HG03045 (cell line): ENCODE results near the gene PLVAP.
A peak's percentile ranks its signal among the peaks of the same experiment; 100 is the strongest.

Source experiments
- ATAC-seq: cut with Tn5 transposase; IDR thresholded peaks from one replicate; pipeline ENCODE4 v1.9.1; 2021; ENCODE audit warnings: mild to moderate bottlenecking, moderate library complexity; ENCODE audit not compliant: unreplicated experiment

Gene PLVAP

DNA sequence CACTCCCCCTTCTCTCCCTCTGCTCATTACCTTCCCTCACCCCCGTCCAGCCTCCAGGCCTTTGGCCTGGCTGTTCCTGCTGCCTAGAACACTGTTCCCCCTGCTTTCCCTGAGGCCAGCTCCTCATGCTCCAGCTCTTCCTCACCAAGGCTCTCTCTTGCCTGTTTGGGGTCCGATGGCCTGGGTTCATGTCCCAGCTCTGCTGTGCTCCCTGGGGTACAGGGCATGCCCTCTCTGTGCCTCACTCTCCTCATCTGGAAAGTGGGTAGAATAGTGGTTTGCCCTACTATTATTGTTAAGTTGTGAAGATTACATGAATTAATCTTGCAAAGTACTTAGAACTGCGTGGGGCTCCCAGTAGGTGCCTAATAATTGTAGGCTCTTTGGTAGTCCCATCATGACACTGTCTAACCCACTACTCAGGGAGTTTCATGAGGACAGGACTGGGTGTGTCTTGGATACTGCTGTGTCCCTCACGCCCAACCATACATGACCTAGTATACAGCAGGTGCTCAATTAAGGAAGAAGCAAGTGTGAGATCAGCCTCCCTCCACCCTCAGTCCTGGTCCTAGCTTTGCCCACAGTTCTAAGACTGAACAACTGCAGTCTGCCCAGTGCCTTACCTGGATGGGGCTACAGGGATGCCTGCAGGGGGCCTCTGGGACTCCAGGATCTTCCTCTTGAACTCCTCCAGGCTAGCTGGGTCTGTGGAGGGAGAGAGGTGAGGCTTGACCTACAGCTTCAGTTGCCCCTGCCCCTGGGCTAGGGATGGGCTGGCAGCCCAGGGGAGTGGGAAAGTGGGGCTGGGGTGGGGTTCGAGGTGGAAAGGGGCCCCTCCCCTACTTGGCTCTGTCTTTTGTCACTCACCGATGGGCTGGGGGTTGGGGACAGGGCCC, 17.0 kb downstream of the PLVAP start:
- no peak for ATAC-seq

- ATAC-seq, result no peak
Observed at GRCh38 chr19:17358395-17358794, 18.7 kb downstream of the PLVAP start.

GRCh38 chr19:17357724-17358123, 19.4 kb downstream of the PLVAP start:
- ATAC-seq, result no peak

DNA sequence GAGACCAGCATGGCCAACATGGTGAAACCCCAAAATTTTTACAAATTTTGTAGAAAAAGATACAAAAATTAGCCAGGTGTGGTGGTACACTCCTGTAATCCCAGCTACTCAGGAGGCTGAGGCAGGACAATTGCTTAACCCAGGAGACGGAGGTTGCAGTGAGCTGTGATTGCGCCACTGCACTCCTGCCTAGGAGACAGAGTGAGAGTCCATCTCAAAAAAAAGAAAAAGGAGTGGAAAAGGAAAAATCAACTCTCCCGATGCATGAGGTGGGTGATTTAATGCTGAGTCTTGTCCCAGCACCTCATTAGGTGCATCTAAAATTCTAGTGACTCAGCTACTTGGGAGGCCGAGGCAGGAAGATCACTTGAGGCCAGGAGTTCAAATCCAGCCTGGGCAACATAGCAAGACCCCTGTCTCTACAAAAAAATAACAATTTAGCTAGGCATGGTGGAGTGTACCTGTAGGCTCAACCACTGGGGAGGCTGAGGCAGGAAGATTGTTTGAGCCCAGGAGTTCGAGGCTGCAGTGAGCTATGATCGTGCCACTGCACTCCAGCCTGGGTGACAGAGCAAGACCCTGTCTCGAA, 20.0 kb downstream of the PLVAP start:
- ATAC-seq, result no peak

- ATAC-seq, result no peak
Observed at GRCh38 chr19:17353386-17353785, 23.8 kb downstream of the PLVAP start.

GRCh38 chr19:17352608-17353280, 24.4 kb downstream of the PLVAP start:
- no peak for ATAC-seq

DNA sequence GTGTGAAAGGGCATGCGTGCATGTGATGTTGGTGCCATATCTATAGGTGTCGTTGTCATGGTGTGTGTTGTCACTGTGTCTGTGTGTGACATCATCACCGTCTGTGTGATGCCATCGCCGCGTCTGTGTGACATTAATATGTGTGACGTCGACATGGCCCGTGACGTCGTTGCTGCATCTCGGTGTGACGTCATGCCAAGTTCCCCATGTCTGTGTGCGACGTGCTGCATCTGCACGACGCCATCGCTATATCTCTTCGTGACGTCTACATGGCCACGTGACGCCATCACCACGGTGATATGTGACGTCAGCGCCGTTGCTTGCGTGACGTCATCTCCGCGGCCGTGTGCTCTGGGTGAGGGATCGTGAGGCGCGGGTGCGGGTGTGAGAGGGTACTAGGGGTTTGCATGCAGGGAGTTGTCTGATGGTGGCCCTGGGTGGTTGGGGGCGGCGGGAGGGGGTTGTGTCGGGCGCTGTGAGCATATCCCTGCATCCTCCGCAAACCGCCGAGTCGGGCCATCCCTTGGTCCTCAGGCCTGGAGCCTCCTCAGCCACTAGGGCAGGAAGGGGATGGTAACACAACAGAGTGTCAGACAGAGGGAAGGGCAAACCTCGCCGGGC, 25.2 kb downstream of the PLVAP start:
- no peak for ATAC-seq

DNA sequence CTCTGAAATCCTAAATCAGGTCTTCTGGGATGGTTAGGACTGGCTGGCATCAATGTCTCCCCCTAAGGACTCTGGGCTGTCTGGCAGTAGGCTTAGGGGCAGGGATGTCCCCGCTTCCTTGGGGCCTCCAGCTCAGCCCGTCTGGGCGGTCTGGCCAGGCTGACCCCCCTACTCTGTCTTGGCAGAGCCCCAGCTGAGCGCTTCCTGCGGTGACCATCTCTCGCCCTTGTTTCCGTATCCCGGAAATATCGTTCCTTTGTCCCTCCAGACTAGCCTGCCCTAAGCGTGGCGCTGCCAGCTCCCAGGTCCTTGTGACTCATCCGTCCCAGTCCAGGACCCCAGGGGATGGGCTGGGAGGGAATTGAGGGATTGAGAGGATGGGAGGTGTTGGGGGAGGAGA, 28.4 kb downstream of the PLVAP start:
- ATAC-seq, result no peak

- no peak for ATAC-seq
Observed at GRCh38 chr19:17347877-17348276, 29.3 kb downstream of the PLVAP start.

GRCh38 chr19:17347361-17347760, 29.8 kb downstream of the PLVAP start:
- ATAC-seq, result no peak

DNA sequence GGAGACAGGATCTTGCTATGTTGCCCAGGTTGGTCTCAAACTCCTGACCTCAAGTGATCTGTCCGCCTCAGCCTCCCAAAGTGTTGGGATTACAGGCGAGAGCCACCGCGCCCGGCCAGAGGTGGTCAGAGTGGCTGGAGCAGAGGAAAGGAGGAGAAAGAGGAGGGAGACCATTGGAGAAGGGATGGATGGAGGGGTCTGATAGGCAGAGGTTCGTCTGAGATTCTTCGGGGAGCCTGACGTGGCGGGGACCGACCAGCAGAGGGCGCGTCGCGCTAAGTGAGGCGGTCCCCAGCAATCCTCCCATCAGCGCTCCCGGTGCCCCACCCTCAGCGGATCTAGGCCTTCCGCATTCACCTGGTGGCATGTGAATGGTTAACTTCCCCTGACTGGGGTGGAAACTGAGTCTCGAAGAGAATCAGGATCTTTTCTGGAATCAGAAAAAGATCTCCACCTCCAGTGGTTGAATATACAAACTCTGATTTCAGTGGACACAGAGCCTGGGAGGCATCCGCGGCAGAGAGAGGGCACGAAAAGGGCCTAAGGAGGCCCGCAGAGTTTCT, 31.0 kb downstream of the PLVAP start:
- no peak for ATAC-seq

GRCh38 chr19:17341845-17342244, 35.3 kb downstream of the PLVAP start:
- ATAC-seq, result no peak

DNA sequence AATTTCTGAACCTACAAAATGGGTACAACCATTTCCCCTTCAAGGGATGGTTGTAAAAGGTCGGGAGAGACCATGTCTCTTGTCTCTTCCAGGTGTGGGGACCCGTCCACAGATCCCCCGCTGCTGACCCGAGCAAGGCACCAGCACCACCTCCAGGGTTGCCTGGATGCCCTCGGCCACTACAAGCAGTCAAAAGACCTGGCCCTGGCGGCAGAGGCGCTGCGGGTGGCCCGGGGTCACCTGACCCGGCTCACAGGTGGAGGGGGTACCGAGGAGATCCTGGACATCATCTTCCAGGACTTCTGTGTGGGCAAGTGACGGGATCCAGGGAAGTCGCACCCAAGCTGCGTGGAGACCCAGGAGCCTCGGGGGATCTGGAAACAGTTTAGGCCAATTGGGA, 35.8 kb downstream of the PLVAP start:
- ATAC-seq, result no peak

- ATAC-seq, result no peak
Observed at GRCh38 chr19:17340871-17341357, 36.2 kb downstream of the PLVAP start.

GRCh38 chr19:17340302-17340870, 36.8 kb downstream of the PLVAP start:
- ATAC-seq, result no peak

GRCh38 chr19:17339088-17339741, 37.9 kb downstream of the PLVAP start:
- no peak for ATAC-seq

GRCh38 chr19:17338433-17339078, 38.6 kb downstream of the PLVAP start:
- no peak for ATAC-seq

DNA sequence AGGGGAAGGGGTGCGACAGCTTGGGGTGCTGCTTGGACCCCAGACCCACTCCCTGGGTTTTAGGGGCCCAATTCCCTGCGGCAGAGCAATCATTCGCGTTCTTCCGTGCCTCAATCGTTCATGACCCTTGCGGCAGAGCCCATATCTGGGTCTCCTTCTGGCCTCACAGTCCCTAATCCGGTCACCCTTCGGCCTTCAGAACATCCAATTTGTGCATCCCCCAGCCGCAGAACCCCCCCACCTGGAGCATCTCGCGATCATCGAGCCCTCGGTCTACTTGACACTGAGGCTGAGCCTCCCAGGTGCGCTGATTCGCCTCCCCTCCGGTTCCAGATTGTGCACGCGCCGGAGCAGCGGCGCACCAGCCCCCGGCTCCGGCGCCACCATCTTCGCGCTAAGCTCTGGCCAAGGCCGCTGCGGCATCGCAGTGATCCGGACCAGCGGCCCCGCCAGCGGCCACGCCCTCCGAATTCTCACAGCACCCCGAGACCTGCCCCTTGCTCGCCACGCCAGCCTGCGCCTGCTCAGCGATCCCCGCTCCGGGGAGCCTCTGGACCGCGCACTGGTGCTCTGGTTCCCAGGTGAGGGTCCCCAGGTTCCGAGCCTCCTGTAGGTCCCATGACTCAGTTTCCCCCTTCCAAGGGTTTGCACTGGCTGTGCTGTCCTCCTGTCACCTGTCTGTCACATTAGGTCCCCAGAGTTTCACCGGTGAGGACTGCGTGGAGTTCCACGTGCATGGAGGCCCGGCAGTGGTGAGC, 39.3 kb downstream of the PLVAP start:
- ATAC-seq, result peak; percentile 2
